ENCODE measurements around the gene ROCK2.

ROCK2 gene

DNA sequence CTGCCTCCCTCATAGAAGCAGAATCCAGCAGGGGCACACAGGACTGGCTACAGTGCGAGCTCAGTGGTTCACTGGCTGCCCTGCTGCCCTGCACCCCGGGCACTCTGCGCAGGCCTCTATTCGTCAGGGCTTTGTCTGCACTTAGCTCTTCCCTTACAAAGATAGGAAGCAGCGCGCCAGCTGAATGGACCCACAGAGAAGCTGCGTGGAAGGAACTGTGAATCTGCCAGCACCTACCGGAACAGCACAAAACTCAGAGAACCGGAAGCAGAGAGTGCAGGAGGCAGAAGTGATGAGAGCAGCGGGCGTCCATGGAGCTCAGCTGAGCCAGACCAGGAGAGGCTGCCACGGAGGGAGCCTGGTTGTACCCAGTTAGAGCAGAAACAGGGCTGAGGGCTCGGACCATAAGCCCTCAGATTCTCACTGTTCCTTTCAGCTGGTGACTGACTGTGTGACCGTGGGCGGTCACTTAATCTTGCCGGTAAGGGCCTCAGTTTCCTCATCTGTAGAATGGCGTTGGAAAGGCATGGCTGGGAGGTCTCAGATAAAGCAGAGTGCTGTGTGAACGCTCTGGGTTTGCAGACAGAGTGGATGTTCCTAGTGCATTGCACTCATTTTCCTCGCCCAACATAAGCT lies 212.3 kb downstream of the ROCK2 start:
- no peak for DNase-seq (ENCODE audit: low read depth)
- TF ChIP-seq, protein P1, sequence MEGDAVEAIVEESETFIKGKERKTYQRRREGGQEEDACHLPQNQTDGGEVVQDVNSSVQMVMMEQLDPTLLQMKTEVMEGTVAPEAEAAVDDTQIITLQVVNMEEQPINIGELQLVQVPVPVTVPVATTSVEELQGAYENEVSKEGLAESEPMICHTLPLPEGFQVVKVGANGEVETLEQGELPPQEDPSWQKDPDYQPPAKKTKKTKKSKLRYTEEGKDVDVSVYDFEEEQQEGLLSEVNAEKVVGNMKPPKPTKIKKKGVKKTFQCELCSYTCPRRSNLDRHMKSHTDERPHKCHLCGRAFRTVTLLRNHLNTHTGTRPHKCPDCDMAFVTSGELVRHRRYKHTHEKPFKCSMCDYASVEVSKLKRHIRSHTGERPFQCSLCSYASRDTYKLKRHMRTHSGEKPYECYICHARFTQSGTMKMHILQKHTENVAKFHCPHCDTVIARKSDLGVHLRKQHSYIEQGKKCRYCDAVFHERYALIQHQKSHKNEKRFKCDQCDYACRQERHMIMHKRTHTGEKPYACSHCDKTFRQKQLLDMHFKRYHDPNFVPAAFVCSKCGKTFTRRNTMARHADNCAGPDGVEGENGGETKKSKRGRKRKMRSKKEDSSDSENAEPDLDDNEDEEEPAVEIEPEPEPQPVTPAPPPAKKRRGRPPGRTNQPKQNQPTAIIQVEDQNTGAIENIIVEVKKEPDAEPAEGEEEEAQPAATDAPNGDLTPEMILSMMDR (conservative IDR thresholded peaks at IDR 0.05; ENCODE audit: control insufficient read depth, insufficient read depth, low read depth, low read length), result no peak
- H3K4me3 ChIP-seq (ENCODE audit: control insufficient read depth, low read depth, low read length), result no peak overlapping the region

DNA sequence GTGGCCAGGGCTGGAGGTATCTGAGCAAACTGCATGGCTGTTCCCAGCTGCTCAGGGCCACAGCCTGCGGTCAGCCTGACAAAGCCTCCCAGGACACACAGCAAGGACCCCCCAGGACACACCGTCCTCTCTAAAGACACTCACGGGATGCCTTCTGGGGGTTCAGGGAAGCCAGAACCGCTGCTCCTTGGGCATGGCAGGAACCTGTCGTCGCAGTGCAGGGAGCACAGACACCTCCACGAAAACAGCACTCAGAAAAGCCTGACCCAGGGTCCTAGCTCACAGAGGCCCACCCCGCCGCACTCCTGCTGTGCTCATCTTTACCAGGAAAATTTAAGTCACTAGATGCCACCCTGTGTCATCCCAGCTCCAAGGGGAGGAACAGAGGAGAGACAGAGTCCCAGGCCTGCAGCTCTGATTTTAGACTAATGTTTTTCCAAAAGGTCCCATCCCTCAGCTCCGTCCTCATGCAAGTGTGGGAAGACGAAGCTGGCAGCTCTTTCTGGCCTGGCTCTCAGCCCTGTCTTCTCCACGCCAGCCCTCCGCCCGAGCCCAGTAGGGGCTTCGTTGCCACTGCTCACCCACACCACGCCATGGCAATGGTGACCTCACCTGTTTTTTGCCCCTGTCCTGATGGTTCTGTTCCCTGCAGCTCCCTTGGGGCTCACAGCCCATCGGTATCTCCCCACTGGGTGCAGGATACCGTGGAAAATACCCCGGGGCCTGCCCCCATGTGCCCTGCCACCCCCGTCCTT lies 213.1 kb downstream of the ROCK2 start:
- TF ChIP-seq, protein P1 (conservative IDR thresholded peaks at IDR 0.05; ENCODE audit: control insufficient read depth, insufficient read depth, low read depth, low read length), result no peak
- DNase-seq (ENCODE audit: low read depth), result no peak
- H3K4me3 ChIP-seq (ENCODE audit: control insufficient read depth, low read depth, low read length), result no peak overlapping the region
